ENCODE data around the gene PLEKHG7.

PLEKHG7 gene

DNA sequence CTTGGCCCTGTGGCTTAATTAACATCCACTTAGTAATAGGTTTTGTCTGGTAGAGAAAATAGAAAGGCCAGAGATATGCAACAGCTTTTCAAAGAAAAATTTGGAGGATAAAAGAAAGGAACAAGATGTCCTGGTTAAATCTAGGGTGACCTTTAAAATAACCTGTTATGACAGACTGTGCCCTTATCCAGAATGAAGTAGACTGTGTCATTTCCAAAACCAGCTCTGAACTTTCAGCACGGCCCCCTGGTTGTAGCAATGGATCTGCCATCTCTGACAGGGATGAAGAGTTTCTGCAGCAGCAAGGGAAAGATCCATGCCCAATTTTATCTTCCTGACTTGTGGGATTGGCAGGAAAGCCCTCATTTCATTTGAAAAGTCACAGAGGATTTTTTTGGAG lies 5.1 kb downstream of the PLEKHG7 start:
- DNase-seq (ENCODE audit: extremely low read depth in 1 of 2, low read depth in 1 of 2) = no peak

DNA sequence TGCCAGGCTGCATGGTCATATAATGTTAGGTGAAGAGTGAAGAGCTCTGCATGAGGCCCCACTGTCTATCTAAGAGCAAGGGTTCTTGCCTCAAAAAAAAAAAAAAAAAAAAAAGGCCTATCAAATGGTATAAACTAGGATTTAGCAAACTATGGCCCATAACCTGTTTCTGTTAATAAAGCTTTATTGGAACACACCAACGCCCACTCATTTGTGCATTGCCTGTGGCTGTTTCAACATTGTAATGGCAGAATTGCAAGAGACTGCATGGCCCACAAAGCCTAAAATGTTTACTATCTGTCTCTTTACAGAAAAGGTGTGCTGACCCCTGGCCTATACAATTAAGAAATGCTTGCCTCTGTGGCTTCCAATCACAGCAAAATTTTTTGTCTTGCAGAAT lies 12.8 kb downstream of the PLEKHG7 start:
- no peak for DNase-seq (ENCODE audit: extremely low read depth in 1 of 2, low read depth in 1 of 2)

DNA sequence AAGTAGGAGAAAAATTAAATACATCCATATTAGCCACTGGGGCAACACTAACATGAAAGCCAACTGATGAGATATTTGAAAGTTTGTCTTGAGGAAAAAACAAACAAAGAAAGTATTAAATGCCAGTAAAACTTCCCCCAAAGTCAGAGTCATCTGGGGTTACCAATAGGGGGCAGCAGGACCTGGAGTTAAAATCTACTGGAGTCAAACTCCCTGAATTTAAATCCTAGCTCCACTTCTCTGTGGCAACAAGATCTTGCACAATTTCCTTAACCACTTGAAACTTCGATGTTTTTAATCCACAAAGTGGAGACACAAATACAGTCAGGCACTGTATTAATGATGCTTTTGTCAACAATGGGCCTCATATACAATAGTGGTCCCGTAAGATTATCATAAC lies 14.4 kb downstream of the PLEKHG7 start:
- DNase-seq (ENCODE audit: extremely low read depth in 1 of 2, low read depth in 1 of 2) = no peak

DNA sequence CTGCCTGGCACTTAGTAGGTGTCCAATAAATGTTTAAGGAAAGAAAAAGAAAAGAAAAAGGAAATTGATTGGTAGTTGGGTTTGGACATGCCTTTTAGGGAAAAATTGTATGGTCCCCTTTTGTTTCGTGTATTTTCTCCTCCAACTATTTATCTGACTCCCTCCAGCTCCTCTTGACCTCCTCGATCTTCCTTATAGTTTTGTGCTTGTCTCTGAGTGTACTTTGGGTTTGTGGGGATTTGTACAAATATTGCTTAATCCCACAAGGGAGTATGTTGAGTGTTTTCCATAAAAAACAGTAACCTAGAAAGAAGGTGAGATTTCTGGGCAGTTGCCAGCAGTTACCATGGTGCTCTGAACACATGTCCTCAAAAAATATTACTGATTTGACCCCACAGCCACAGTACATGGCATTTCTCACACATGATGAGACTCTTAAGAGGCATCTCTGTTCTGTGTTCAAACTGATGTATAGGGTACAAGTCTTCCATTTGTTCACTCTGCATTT lies 15.7 kb downstream of the PLEKHG7 start:
- no peak for DNase-seq (ENCODE audit: extremely low read depth in 1 of 2, low read depth in 1 of 2)

DNA sequence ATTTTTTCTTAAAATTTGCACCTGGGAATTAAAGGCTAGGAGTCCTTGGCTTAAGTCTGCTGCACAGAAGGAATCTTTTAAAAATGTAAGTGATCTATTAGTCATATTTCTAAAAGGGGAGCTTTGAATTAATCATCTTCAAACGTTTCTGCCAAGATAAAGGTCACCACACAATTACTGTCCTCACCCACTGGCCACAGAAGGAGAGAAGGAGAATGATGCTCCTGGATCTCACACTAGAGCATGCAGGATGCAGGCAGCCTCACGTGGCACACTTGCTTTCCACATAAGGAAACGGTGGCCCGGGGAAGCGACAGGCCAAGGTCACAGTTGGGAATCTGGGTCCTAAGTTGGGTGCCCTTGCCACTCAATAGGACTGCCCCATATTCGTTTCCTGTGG lies 16.9 kb downstream of the PLEKHG7 start:
- DNase-seq (ENCODE audit: extremely low read depth in 1 of 2, low read depth in 1 of 2) = no peak

DNA sequence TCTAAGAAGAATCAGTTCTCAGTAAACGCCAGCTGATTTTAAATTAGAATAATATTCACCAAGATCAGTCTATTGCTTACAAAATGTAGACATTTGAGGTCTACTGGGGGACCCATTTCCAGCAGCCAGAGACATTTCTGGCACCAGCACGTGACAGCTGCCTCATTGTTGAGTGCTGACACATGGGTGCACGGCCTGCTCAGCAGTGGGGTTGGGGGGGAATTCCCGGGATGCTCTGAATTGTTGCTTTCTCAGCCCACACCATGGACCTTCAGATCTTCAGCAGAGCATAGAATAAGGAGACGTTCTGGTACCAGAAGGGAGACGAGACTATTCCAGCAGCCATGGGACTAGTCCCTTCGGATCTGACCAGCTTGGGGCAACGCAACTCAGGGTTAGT lies 18.3 kb downstream of the PLEKHG7 start:
- DNase-seq (ENCODE audit: extremely low read depth in 1 of 2, low read depth in 1 of 2) = no peak

DNA sequence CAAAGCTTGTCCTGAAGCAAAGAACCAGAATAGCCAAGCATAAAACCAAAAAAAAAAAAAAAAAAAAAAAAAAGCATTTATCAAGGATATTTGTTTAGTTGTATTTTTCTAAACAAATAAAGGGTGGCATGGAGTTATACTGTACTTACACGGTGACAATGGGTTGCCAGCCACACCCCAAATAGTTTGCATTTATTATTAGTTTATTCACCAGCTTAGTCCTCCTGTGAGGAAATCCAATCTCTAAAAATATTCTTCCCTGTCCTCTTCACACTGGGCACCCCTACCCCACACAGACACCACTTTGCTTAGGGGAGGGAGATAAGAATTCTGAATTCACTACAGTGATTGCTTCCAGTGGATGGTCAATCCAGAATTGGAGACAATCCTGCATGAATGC lies 18.9 kb downstream of the PLEKHG7 start:
- no peak for DNase-seq (ENCODE audit: extremely low read depth in 1 of 2, low read depth in 1 of 2)

DNA sequence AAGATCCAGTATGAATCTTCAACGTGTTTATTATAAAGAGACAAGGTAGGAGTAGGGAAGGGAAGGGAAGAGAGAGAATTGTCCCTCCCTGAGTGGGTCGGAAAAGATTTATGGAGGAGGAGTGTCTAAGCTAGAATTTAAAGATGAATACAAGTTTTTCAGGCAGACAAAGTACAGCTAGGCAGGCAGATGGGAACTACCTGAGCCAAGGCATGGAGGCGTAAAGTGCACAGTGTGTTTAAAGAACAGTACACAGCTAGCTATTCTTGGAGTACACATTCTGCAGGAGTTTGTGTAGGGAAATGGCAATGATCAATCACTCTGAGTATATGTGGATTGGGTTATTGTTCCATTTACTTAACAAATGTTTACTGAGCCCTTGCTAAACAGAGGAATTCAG lies 20.1 kb downstream of the PLEKHG7 start:
- no peak for DNase-seq (ENCODE audit: extremely low read depth in 1 of 2, low read depth in 1 of 2)

DNA sequence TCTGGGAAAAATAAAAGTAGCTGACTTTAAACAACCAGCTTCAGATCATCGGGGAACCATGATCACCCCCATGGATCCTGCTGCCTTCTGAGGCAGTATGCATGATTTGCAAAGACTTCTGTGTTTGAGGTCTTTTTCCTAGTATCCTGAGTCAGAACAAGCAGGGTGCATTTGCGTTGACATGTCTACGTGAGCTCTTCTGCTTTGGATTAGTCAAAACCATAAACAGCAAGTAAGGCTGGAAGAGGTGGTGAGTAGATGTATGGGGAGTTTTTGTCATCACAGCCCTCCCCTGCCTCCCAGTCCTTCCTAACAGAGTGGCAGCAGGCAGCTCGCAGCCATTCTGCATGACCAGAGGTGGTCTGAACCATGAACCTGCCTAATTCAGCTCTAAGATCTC lies 24.1 kb downstream of the PLEKHG7 start:
- DNase-seq (ENCODE audit: extremely low read depth in 1 of 2, low read depth in 1 of 2) = no peak

DNA sequence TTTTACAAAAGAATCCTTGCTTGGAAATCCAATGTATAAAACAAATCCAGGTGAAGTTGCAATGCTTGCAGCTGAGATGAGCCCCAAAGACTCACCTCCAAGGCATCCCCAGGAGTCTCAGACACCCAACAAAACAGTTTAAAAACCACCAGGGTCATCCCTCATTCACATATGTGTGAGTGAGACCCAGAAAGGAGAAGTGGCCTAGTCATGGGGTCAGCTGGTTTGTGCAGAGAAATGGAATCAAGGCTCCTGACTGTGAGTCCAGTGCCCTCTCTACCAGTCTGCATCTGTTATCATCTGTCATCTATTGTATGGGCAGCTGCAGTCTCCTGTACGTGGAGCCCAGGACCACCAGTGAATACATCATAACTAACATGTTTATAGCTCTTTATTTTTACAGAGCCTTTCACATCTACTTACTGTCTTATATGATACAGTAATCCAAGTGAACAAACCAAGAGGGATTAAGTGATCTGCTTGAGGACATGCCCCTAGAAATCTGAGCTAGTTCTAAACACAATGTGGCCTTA lies 27.1 kb downstream of the PLEKHG7 start:
- no peak for DNase-seq (ENCODE audit: extremely low read depth in 1 of 2, low read depth in 1 of 2)

DNA sequence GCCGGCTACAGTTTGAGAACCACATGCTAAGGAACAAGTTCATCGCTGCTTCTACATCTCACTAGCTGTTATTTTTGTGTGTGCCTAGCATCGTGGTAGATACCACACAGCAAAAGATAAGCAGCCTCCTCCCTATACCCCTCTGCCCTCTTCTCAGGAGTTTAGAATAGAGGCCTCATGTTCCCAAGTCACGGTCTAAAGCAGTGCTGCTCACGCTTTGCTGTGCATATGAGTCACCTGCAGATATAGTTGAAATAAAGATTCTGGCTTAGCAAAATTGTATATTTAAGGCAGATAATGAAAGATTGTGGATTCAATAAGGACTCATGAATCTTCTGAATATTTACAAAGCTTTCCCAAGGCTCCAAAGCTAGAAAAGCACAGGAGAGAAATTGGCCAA lies 28.0 kb downstream of the PLEKHG7 start:
- DNase-seq (ENCODE audit: extremely low read depth in 1 of 2, low read depth in 1 of 2) = no peak

DNA sequence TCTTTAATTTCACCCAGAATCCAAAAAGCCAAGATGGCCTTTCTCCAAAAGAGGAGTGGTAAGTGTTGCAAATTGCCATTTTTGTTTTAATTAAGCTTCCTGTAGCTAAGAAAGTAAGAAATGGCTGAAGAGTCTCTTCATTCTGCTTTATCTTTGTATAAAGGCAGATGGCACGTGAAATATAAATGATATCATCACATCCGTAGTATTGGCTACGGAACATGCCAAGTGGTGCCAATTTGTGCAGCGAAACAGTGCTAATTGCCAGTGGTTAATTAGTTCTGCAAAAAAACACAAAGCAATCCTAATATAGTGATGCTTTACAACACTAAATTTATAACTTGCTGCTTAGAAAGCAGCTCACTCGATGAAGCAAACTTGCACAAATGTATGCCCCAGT lies 29.4 kb downstream of the PLEKHG7 start:
- DNase-seq (ENCODE audit: extremely low read depth in 1 of 2, low read depth in 1 of 2) = no peak

DNA sequence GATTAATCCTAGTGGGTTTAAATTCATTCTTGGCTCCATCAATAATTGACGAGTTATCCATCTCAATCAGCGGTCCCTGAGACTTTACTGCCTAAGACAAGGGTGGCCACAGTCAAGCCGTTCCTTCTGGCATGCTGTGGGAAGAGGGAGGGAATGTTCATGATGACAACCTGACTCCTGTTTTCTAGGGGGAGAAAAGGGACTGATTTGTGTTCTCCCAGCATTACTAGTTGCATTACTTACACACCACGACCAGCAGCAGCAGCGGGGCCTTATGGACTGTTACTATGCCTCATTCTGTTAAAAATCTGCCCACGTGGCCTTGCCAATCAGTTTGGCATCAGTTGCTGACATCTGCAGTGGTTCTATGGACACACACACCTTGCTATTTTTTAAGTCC lies 29.9 kb downstream of the PLEKHG7 start:
- no peak for DNase-seq (ENCODE audit: extremely low read depth in 1 of 2, low read depth in 1 of 2)

DNA sequence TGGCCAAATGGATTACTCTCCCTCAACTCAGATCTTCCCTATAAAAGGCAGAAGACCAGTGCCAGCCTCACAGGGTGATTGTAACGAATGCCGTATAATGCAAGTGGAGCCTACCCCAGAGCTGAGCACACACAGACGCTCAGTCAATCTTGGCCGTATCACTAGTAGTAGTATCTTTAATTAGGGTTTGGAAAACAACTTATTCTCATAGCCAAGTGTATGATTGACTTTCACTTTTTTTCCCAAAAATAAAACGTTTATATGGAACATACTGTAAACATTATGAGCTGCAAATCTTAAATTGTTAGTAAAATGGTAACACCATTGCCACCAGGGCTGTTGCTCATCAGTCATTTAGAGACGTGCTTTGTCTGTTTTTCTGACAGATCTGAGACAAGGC lies 30.4 kb downstream of the PLEKHG7 start:
- DNase-seq (ENCODE audit: extremely low read depth in 1 of 2, low read depth in 1 of 2) = no peak

DNA sequence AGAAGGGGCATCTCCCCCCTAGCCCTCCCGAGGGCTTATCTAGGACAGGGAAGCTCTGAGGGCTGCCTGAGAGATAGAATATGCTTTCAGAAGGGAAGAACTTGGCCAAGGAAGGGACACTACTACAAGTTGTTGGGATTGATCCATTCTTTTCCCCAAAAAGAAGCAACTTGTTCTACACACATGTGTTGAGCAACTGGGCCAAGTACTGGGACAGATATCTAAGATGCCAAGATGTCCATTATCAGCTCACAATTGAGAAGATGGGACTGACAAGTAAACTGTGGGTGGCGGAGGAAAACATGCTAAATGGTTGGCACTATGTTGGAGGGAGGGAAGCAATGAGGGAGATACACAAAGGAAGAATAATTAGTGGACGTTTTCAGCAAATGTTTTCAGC lies 30.9 kb downstream of the PLEKHG7 start:
- no peak for DNase-seq (ENCODE audit: extremely low read depth in 1 of 2, low read depth in 1 of 2)

DNA sequence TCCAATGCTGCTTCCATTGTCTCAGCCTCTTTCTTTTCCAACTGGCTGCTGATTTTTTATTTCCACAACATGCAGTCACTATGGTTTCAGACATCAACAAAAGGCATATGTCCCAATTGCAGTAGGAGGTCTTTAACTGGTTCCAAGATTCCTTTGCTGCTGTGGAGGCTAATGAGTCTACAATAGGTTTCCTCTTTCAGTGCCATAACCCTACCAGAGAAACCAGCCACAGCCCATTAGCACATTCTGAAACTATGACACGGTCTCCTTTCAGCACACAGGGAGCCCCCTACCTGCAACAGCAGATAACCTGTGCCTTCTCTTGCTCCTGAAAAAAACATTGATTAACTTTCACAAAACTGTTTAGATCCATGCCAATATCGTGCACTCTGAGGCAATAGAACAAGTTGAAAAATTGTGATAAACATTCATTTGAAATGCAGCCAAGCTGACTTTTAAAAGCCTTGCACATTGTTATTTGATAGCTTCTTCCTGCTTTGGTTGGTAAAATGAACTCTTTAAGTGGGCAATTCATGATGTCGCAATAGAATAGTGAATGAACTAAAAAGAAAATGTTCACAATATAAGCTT lies 32.4 kb downstream of the PLEKHG7 start:
- DNase-seq (ENCODE audit: extremely low read depth in 1 of 2, low read depth in 1 of 2) = no peak

DNA sequence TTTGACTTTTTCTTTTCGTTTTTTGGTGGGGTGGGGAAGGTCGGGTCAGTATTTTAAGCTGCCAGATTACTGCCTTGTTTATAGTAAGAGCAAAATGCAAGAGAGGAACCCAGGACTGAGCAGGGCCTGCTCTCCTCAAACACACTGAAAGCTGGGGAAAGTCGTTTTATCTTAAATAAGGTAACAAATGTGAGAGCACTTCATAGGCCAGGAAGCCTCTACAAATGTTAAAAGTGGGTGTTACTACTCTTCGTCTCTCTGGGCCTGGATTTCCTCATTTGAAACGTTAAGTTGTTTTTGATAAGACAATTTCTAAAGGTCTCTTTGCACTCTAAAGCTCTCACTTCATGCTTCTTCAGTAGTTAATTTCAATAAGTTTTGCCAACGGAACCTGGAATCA lies 33.8 kb downstream of the PLEKHG7 start:
- DNase-seq (ENCODE audit: extremely low read depth in 1 of 2, low read depth in 1 of 2) = no peak

DNA sequence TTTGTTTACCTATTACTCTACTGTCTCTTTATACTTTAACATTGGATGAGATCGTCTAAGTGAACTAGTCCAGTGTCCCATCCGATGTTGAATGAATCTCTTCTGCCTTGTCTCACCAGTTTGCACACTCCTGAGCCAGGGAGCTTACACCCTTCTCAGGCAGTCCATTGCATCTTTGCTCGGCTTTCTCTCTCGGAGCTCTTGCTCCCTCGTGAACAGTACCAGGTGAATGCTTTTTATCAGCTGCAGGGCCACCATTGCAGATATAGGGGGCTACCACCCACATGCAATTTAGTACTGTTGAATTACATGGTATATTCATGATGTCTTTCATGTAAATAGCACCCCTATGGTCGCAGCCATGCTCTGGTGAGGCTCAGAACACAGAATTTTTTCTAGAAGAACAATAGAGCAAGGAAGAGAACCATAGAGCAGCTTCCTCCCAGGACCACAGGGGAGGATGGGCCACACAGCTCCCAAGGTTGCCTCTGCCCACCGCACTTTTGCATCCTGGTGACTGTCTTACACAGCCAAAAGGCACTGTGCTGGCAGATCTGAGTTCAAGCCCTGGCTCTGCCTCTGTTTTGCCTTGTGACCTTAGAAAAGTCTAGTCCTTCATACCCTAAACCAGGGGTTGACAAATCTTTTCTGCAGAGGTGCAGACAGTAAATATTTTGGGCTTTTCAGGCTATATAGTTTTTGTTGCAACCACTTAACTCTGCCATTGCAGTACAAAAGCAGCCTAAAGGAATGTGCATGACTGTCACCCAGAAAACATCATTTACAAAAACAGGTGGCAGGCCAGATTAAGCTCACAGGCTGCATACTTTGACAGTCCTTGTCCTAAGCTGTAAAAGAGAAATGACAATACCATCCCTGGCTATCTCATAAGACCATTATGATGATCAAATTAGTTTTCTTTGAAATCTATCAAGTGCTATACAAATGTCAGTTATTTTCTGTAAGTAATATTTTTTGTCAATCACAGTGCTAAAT lies 35.4 kb downstream of the PLEKHG7 start:
- DNase-seq (ENCODE audit: extremely low read depth in 1 of 2, low read depth in 1 of 2) = no peak

DNA sequence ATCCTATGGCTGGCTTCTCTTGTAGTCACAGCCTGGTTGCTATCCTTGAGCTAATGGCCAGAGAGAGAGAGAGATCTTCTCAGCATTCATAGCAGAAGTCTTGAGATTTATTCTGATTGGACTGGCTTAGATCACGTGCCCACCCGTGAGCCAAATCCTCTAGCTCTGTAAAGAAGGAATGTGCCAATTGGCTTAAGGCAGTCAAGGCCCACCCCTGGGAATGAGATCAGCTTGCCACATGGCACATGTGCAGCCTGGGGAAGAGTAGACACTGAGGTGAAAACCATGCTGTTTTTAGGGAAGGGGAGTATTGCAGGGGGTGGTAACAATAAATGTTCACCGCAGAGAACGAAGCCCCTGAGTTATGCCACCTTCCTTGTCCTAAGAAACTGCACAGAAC lies 36.3 kb downstream of the PLEKHG7 start:
- no peak for DNase-seq (ENCODE audit: extremely low read depth in 1 of 2, low read depth in 1 of 2)

DNA sequence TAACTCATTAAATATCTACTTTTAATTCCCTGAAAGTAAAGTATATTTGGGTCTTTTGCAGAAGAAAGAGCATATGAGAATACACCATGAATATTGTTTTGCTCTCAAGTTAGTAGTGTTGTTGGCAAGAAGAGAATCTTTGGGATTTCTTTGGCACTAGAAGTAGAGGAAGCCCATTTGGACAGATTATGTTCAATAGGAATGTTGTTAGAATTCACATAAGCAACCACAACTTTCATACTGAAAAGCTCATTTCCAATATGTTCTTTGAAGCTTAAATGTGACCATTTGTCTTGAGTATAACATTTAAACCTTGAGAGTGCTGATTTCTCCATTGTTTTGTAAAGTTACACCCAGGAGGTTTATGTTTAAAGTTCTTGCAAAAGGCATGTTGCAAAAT lies 37.6 kb downstream of the PLEKHG7 start:
- no peak for DNase-seq (ENCODE audit: extremely low read depth in 1 of 2, low read depth in 1 of 2)

DNA sequence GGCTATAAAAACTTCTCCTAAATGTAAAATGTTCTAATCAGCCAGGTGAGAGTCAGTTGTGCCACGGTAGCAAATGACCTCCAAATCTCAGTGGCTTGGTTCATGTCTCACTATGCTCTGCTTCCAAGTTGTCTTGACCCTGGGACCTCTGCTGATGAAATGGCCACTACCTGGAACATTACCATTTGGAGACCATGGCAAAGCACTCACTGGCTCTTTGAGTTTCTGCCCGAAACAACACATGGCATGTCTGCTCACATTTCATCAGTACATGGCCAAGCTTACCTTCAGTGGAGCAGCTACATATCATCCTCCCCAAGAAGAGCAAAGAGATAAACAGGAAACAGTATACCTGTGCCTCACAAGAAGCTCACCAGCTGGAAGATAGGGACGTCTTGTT lies 40.2 kb downstream of the PLEKHG7 start:
- no peak for DNase-seq (ENCODE audit: extremely low read depth in 1 of 2, low read depth in 1 of 2)

Measured in stimulated activated CD8-positive, alpha-beta memory T cell treated with anti-CD3 and anti-CD28 coated beads, Interleukin-7, amount 100 ng/mL, for 48 hours (primary cell).